HCT116 (cell line): ENCODE data around the gene CENPP. TPM values are rescaled to one million over a fixed set of nuclear protein-coding genes. Genes with fewer than 3 reads are reported as not detected.

ENCODE experiments used
- ATAC-seq: fragments of 200-7000 bp; cut with Tn5 transposase; 2 replicates; pipeline ENCODE4 v1.9.1; 2020; ENCODE audit warnings: mild to moderate bottlenecking, moderate library complexity
- BruUV-seq: library from RNA; stranded (reverse); fragments of 400-500 nt; replicated peaks from 2 replicates; lab custom pipeline; 2021; lab: Mats Ljungman, UMichigan
- CTCF ChIA-PET: fragments of 300-600 bp; sonication (Branson Sonifier 250); formaldehyde crosslinking; loops from one replicate; lab custom pipeline; 2021; ENCODE audit warnings: antibody characterized with exemption; lab: Charles Lee
- POLR2A ChIA-PET: fragments of 300-600, 350-600 bp; sonication (Branson Sonifier 250); formaldehyde crosslinking; loops from one replicate; lab custom pipeline; 2021; ENCODE audit warnings: antibody characterized with exemption; lab: Charles Lee
- RAD21 ChIA-PET, 2 experiments: fragments of 300-600 bp; sonication (Branson Sonifier 250); formaldehyde crosslinking; loops; one replicate each; lab custom pipeline; 2023; ENCODE audit warnings: low total read pairs in 2 of 2; ENCODE audit not compliant: uncharacterized antibody in 2 of 2, unreplicated experiment in 2 of 2, low non-redundant PET in 1 of 2; lab: Charles Lee
- DNase-seq: peaks from one replicate; pipeline ENCODE4 v3.0.0-alpha.2; 2010; ENCODE audit warnings: low read depth, low spot score
- H2AFZ ChIP-seq: fragments of 200-600 bp; shearing (Covaris generic), sonication (generic); 2 replicates; pipeline ENCODE4 v1.6.1; 2017; ENCODE audit warnings: low read depth, mixed run types, mixed read lengths, antibody characterized with exemption, low read length; ENCODE audit not compliant: poor library complexity, severe bottlenecking
- H3K27ac ChIP-seq: 2 replicates; pipeline ENCODE4 v1.5.1; 2012; ENCODE audit warnings: low read depth, low read length
- H3K27me3 ChIP-seq: fragments of 200-600 bp; sonication (generic); 2 replicates; pipeline ENCODE4 v1.6.1; 2016; ENCODE audit warnings: mixed run types, low read length, mixed read lengths; ENCODE audit not compliant: insufficient read depth
- H3K36me3 ChIP-seq, 2 experiments: fragments of 200-500 bp in 1 of 2; fragments of 200-600 bp in 1 of 2; sonication (Bioruptor generic) in 1 of 2; sonication (generic) in 1 of 2; 2 replicates each; pipeline versions ENCODE4 v1.5.1 to v1.6.1; 2014 to 2016; ENCODE audit warnings: low read length in 2 of 2, inconsistent platforms in 1 of 2, mixed read lengths in 1 of 2, mixed run types in 1 of 2; ENCODE audit not compliant: insufficient read depth in 2 of 2, control insufficient read depth in 1 of 2
- H3K4me1 ChIP-seq, 2 experiments: fragments of 200-600 bp in 1 of 2; sonication (generic) in 1 of 2; 2 replicates each; pipeline versions ENCODE4 v1.5.1 to v1.6.1; 2012 to 2017; ENCODE audit warnings: low read length in 2 of 2, inconsistent platforms in 1 of 2, mild to moderate bottlenecking in 1 of 2, mixed read lengths in 1 of 2, mixed run types in 1 of 2, moderate library complexity in 1 of 2; ENCODE audit not compliant: insufficient read depth in 2 of 2, control insufficient read depth in 1 of 2
- H3K4me2 ChIP-seq: fragments of 200-600 bp; sonication (generic); 2 replicates; pipeline ENCODE4 v1.6.1; 2017; ENCODE audit warnings: mixed run types, low read length, mixed read lengths
- H3K4me3 ChIP-seq, 2 experiments: fragments of 200-600 bp in 1 of 2; sonication (generic) in 1 of 2; replicated peaks in 1 of 2; 2 replicates each; pipeline ENCODE4 v1.5.1; 2011 to 2016; ENCODE audit warnings: low read length in 2 of 2, control low read depth in 1 of 2, low read depth in 1 of 2, mild to moderate bottlenecking in 1 of 2, mixed read lengths in 1 of 2, mixed run types in 1 of 2
- H3K79me2 ChIP-seq: fragments of 200-600 bp; sonication (generic); 2 replicates; pipeline ENCODE4 v1.6.1; 2017; ENCODE audit warnings: mild to moderate bottlenecking, mixed run types, low read length, moderate library complexity, mixed read lengths; ENCODE audit not compliant: insufficient read depth
- H3K9ac ChIP-seq: fragments of 200-600 bp; sonication (generic); 2 replicates; pipeline ENCODE4 v1.6.1; 2016; ENCODE audit warnings: low read length, mixed read lengths
- H3K9me2 ChIP-seq: fragments of 200-600 bp; sonication (generic), shearing (Covaris generic); 2 replicates; pipeline ENCODE4 v1.6.1; 2017; ENCODE audit warnings: mixed run types, mild to moderate bottlenecking, moderate library complexity; ENCODE audit not compliant: insufficient read depth
- H3K9me3 ChIP-seq, 2 experiments: fragments of 200-500 bp in 1 of 2; fragments of 200-600 bp in 1 of 2; sonication (Bioruptor generic) in 1 of 2; sonication (generic) in 1 of 2; 2 replicates each; pipeline ENCODE4 v1.6.1; 2014 to 2017; ENCODE audit warnings: low read length in 2 of 2, mixed read lengths in 2 of 2, inconsistent platforms in 1 of 2, low read depth in 1 of 2, mild to moderate bottlenecking in 1 of 2, mixed run types in 1 of 2, moderate library complexity in 1 of 2; ENCODE audit not compliant: control insufficient read depth in 1 of 2, insufficient read depth in 1 of 2
- H4K20me1 ChIP-seq: fragments of 200-600 bp; sonication (generic), shearing (Covaris generic); 2 replicates; pipeline ENCODE4 v1.6.1; 2017; ENCODE audit warnings: mixed run types, mild to moderate bottlenecking, moderate library complexity; ENCODE audit not compliant: insufficient read depth
- CBX3 ChIP-seq: IDR thresholded peaks from 2 replicates; pipeline ENCODE4 v1.6.1; 2012; ENCODE audit warnings: low read depth
- CEBPB ChIP-seq: IDR thresholded peaks from 2 replicates; pipeline ENCODE4 v1.6.1; 2012; ENCODE audit warnings: low read depth
- EGR1 ChIP-seq: IDR thresholded peaks from 2 replicates; pipeline ENCODE4 v1.6.1; 2012; ENCODE audit warnings: low read depth
- EZH2 ChIP-seq: fragments of 200-600 bp; sonication (generic); IDR thresholded peaks from 2 replicates; pipeline ENCODE4 v1.6.1; 2017; ENCODE audit warnings: antibody characterized with exemption, mixed run types
- EZH2phosphoT487 ChIP-seq: fragments of 200-600 bp; IDR thresholded peaks from 2 replicates; pipeline ENCODE4 v1.6.1; 2018; ENCODE audit warnings: antibody characterized with exemption, borderline replicate concordance
- MAX ChIP-seq: IDR thresholded peaks from 2 replicates; pipeline ENCODE4 v1.6.1; 2012
- REST ChIP-seq: IDR thresholded peaks from 2 replicates; pipeline ENCODE4 v1.6.1; 2012; ENCODE audit warnings: low read depth
- ZBTB33 ChIP-seq: IDR thresholded peaks from 2 replicates; pipeline ENCODE4 v1.6.1; 2011; ENCODE audit warnings: mild to moderate bottlenecking, low read length, moderate library complexity; ENCODE audit not compliant: insufficient replicate concordance; ENCODE audit errors: extremely low read depth
- ZNF274 ChIP-seq: fragments of 200-500 bp; sonication (Bioruptor generic); IDR thresholded peaks from 2 replicates; pipeline ENCODE4 v1.6.1; 2014; ENCODE audit warnings: mild to moderate bottlenecking, low read depth, low read length, inconsistent platforms
- intact Hi-C: fragments of 100-400 bp; cut with micrococcal nuclease; formaldehyde crosslinking; loops from 2 replicates; pipeline ENCODE4 v1.10.0; 2022
- total RNA-seq: library from RNA; stranded (reverse); gene quantifications from one replicate; pipeline ENCODE4 v1.2.1, GENCODE V29; 2021; ENCODE audit not compliant: unreplicated experiment

The CENPP gene
- total RNA-seq, 1 experiment from 2014 or later: 7.0 TPM

- TF ChIP-seq CEBPB: no peak
- no peak for TF ChIP-seq EZH2
- no peak for TF ChIP-seq EGR1
- TF ChIP-seq CBX3: no peak
- TF ChIP-seq ZBTB33: no peak
- no peak for TF ChIP-seq REST
- TF ChIP-seq MAX: no peak
- TF ChIP-seq ZNF274: no peak
- TF ChIP-seq EZH2phosphoT487: no peak
- ATAC-seq: 0 out of 2 replicates have a peak, but pooled peaks have one; percentile 35
- CTCF ChIA-PET: no interaction called here
- H2AFZ ChIP-seq: no peak overlapping the region
- no peaks in the 10 kb centered on the region for H3K9me2 ChIP-seq
- H3K9me3 ChIP-seq: no peaks in the 10 kb centered on the region
- POLR2A ChIA-PET: no interaction called here
- no peak overlapping the region for H3K4me3 ChIP-seq
- H3K27ac ChIP-seq: no peak overlapping the region
- peaks cover 0 to 3% of the 10 kb centered on the region in 2 experiments; a peak in 1 of 4 replicates for H3K36me3 ChIP-seq
- BruUV-seq: no TSS peak
- H4K20me1 ChIP-seq: no peaks in the 10 kb centered on the region
- DNase-seq: no peak
- H3K9ac ChIP-seq: no peak overlapping the region
- no peaks in the 10 kb centered on the region for H3K4me1 ChIP-seq
- no peaks in the 10 kb centered on the region for H3K27me3 ChIP-seq
- intact Hi-C loops: no loop called here
- RAD21 ChIA-PET: no interaction called here
- no peak overlapping the region for H3K4me2 ChIP-seq
- no peaks in the 10 kb centered on the region for H3K79me2 ChIP-seq
Measured at GRCh38 chr9:92610470-92611420, 285.0 kb downstream of the CENPP start.
